GM18951 (cell line): Measurements from ENCODE around the gene CCDC85B.

Source experiments
- POLR2A ChIP-seq: IDR thresholded peaks from 4 replicates; pipeline ENCODE4 v1.6.1; 2011; ENCODE audit warnings: mild to moderate bottlenecking; ENCODE audit not compliant: insufficient read length, insufficient read depth; ENCODE audit errors: extremely low read depth
- in situ Hi-C: fragments of 300-500 bp; cut with MboI; formaldehyde crosslinking; loops from one replicate; pipeline ENCODE4 v1.12.0; 2022; ENCODE audit warnings: low sequenced_read_pairs, mixed read lengths, inconsistent platforms; ENCODE audit not compliant: unreplicated experiment

Gene CCDC85B

DNA sequence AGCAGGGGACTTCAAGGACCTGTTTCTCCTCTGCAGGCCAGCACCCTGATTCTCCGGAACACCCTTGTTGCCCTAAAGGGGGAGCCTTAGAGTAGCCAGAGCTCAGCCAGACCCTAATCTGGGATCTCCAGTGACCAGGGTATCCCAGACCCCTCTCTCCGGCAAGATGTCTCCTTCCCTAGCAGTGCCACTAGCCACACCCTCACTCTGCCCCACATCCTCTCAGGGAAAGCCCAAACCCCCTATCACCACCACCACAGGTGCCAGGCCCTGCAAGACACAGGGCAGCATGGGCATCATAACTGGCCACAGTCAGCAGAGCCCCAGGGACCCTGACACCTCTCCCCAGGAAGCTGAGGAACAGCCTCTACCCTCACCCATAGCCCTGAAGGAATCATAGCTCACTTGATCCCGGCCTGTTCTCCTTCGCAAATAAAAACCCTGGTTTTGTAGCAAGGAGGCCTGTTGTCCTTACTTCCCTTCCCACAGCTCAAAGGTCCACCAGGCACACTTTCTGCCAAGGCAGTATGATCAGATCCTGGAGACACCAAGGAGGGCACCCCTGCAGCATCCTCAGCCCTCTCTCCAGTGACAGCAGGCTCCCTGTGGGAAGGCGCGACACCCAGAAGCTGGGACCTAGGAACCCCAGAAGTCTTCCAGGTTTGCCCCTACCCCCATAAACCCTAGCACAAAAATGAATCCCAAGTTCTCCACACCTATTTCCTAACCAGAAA is 37.1 kb upstream of the CCDC85B start:
- TF ChIP-seq POLR2A: peak; percentile 33
- in situ Hi-C loops: no loop called here

DNA sequence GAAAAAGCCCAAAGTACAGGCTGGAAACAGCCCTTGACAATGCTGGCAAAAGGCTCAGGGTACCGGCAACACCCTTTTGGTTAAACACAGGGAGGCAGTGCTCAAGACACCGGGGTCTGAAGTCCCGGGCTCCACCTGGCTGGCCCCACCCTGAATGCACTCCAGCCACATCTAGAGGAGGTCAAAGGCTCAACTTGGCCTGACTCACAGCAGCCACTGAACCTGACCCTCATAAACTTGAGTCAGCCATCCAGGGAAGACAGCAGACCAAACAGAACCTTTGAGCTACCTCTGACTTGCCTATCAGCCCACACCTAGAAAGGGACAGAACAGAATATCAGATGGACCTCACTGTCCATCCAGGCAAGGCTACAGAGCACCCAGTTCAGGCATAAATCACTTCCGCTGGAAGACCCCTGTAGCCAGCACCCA is 36.3 kb upstream of the CCDC85B start:
- TF ChIP-seq POLR2A: no peak

DNA sequence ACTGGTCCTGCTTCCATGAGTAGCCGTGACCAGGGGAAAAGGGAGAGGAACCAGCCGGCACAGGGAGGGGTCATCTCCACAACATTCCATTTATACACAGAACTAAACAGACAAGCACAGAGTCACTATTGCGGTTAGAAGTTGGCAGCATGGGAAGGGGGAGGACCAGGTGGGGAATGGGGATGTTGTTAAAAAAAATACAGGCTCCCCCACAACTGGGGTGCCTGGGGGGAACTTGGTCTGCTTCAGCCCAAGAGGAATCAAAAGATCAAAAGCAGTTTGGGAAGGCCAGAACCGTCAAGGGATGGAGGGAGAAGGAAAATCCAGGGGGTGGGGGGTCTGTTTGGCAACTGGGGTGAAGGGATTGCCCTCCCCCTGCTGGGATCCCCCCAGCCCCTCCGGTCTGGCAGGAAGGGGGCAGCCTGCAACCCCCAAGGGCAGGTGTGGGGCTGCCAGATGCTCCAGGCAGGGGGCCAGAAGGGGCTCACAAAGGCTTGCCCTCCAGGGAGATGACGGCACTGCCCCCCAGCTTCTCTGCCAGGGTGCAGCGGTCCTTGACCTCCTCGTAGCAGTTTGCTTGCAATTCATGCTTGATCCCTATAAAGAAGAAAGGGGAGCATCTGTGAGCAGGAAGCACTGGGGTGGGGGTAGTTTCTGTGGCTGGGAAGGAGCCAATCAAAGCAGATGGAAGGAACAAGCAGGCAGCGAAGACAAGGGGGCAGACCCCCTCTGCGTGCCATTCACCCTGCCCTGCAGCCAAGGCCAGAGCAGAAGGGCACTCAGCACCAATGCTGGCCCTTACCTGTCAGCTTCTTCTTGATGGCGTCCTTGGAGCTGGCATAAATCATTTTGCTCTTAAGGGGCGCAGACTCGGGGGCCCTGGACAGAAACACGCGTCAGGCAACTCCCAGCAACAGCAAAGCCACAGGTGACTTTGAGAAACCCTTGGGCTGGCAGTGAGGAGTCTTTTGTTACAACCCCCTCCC is 35.3 kb upstream of the CCDC85B start:
- no peak for TF ChIP-seq POLR2A
- in situ Hi-C loops: no loop called here

More for the DNA sequence above, 36.3 kb upstream of the CCDC85B start:
- in situ Hi-C loops: no loop called here

DNA sequence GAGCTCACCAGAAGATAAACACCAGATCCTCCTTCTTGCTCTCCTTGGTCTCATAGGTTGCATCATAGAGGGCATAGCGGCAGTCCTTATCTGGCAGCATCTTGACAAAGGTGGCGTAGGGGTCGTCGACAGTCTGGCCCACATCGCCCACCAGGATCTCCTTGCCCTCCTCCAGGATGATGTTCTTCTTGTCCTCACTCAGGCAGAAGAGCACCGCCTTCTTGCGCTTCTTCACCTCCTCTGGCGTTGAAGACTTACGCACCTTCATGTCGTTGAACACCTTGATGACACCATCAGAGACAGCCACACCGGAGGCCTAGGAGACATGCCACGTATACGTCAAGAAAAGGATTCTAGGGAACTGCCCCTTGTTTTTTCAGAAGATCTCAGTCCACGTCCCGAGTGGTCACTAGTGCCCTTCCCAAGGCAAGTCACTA is 34.5 kb upstream of the CCDC85B start:
- in situ Hi-C loops: no loop called here
- peak; percentile 13 for TF ChIP-seq POLR2A

DNA sequence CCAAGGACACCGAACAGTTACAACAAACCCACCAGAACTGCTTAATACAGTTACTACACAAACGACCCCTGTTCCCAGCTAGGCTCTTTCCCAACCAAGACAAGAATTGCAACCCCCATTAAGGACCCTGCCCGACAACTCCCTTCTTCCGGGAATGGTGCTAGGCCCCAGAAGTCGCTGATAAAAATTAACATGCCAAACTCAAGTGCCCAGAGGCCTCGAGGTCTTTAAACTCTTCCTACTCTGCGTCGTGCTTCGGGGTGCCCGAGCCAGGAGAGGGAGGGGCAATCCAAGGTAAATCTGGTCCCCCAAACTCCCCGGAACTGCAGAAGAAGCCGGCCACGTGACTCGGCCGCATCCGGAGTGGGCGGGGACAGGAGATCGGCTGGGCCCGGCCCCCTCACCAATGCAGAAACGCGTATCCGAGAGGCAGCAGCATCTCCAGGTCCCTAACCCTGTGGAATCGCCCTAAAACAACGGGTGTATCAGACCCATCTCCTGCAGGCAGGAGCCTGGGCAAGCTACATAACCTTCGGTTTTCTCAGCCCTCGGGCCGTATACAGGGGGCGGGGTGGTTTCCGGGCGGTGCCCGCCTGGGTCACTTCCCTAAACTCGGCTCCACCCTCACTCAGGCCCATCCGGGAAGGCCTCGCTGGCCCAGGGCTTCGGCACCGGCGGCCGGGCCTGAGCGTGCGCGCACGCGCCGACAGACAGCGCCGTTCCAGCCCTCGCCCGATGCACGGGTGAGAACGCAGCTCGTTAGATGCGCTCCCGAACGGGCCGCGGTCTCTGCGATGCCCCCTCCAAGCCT is 33.6 kb upstream of the CCDC85B start:
- in situ Hi-C loops: no loop called here
- TF ChIP-seq POLR2A: peak; percentile 65

DNA sequence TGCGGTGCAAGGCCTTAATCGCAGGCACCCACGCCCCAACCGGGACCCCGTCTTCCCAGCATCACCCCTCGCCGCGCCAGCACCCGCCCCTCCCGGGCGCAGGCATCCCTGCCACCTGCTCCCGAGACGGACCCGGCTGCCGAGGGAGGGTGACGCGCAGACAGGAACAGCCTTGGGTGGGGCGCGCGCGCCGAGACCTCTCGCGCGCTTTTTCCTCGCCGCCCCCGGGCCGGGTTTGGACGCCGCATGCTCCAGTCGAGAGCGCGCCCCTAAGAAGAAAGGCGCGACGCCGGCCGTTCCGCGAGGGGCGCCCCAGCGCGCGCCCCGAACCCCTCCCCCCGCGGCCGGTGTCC is 33.0 kb upstream of the CCDC85B start:
- no peak for TF ChIP-seq POLR2A
- in situ Hi-C loops: no loop called here

DNA sequence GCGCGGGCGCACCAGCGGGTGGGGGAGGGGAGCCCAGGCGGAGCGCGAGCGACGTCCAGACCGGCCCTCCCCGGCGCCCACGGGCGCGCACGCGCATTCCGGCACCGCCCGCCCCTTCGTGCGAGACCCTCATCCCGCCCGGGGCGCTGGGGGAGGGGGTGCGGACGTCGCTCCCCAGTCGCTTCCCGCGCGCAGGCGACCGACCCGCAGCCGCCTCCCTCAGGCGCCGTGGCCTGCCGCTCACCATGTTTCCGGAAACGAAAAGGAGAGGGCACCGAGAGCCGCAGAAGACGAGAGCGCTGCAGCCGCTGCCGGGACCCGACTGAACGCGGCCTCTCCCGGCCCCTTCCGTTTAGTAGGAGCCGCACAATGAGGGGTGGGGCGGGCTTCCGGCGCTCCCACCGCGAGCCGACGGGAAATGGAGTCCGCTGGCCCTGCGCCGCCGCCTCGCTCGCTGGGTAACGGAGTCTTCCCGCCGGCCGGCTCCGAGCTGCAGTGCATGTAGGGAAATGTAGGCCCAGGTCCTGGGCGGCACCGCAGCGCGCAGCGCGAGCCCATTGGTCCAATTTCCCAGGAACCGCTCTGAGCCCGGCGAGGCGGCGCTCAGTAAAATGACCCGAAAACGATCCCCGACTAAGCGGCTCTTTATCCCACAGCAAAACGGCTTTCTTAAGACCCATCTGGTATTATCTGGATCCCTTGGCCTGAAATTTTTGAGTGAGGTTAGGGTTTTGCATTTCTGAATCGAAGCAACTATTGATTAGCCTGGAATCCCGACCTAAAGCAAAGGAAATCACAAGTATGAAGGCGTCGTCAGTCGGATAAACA is 32.4 kb upstream of the CCDC85B start, which contains the start of gene CFL1:
TSS of gene CFL1 (minus strand) at position 328 of the 828 bp plus-strand sequence. CDS start at position 247, 81 bp downstream.
- peak; percentile 99 for TF ChIP-seq POLR2A
- in situ Hi-C loops: no loop called here

DNA sequence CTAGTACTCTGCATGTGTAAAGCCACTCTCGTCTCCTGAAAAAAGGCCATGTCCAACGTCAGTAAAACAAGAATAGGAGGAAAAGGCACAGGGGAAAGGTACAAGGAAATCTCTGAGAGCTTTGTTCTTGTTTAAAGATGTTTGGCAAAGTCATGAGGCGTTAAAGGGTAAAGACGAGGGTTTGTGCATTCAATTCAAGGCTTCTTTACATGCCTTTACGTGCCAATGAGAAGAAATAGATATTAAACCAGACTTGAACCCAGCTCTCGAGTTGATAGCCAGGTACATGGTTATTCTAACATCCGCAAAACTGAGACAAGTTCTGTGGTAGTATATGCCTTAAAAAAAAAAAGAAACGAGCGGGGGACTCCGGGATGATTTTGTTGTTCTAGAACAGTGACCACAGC is 31.8 kb upstream of the CCDC85B start:
- TF ChIP-seq POLR2A: no peak
- in situ Hi-C loops: no loop called here

DNA sequence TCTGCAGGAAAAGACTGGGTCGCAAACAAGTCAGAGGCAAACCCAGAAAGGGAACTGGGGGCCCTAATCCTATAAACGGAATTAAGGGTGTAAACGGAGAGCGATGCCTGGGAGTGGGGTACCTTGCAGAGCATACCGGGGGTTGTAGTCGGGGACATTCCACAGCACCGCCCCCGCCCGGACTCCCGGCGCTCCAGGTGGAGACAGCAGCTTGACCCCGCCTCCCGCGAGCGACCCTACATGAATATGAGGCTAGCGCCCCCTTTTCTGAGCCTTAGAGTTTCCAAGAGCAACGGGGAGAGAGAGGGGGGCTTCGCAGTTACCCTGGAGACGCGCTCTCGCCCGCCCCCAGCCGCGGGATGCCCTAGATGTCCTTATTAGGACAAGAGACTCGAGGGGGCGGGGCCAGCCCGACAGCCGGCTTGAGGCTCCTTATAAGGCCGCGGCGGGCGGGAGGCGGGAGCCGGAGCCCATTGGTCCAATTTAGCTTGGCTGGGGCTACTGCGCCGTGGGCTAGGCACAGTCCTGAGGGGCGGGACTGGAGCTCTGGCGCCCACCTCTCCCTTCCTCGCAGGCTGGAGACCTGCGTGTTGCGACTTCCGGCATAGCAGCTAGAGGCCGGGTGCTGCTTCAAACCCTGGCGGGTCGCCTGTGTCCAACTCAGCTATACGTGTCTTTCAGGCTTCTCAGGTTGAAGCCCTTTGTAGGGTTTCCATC is 31.2 kb upstream of the CCDC85B start:
- peak; percentile 96 for TF ChIP-seq POLR2A
- in situ Hi-C loops: no loop called here

DNA sequence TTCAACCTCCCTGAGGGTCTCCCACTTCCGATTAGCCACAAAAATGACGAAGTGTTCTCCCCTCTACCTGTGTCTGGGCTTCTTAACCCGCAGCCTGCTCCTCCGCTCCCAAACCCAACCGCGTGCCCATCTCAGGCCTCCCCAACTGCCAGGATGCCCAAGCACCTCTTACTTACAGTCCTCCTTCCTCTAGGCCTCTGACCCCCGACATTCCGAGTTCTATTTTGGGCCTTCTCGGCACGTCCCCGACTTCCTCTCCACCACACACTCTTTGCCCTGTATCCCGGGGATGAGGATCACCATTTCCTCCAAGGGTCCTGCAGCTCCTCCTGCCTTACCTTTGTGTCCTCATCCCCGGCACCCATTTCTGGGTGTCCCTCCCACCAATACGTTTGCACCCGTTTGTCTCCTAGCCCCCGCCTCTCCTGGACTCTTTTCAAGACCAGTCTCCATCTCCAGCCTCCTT is 30.6 kb upstream of the CCDC85B start:
- in situ Hi-C loops: no loop called here
- no peak for TF ChIP-seq POLR2A
